ENCODE data around the gene XYLT1.

The XYLT1 gene

GRCh38 chr16:17372386-17372785, 98.4 kb downstream of the XYLT1 start:
- TF ChIP-seq NFIC (IDR thresholded peaks at IDR 0.05), result no peak
- TF ChIP-seq, protein P1, sequence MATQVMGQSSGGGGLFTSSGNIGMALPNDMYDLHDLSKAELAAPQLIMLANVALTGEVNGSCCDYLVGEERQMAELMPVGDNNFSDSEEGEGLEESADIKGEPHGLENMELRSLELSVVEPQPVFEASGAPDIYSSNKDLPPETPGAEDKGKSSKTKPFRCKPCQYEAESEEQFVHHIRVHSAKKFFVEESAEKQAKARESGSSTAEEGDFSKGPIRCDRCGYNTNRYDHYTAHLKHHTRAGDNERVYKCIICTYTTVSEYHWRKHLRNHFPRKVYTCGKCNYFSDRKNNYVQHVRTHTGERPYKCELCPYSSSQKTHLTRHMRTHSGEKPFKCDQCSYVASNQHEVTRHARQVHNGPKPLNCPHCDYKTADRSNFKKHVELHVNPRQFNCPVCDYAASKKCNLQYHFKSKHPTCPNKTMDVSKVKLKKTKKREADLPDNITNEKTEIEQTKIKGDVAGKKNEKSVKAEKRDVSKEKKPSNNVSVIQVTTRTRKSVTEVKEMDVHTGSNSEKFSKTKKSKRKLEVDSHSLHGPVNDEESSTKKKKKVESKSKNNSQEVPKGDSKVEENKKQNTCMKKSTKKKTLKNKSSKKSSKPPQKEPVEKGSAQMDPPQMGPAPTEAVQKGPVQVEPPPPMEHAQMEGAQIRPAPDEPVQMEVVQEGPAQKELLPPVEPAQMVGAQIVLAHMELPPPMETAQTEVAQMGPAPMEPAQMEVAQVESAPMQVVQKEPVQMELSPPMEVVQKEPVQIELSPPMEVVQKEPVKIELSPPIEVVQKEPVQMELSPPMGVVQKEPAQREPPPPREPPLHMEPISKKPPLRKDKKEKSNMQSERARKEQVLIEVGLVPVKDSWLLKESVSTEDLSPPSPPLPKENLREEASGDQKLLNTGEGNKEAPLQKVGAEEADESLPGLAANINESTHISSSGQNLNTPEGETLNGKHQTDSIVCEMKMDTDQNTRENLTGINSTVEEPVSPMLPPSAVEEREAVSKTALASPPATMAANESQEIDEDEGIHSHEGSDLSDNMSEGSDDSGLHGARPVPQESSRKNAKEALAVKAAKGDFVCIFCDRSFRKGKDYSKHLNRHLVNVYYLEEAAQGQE (IDR thresholded peaks at IDR 0.05; ENCODE audit: low read depth), result peak; percentile 75

DNA sequence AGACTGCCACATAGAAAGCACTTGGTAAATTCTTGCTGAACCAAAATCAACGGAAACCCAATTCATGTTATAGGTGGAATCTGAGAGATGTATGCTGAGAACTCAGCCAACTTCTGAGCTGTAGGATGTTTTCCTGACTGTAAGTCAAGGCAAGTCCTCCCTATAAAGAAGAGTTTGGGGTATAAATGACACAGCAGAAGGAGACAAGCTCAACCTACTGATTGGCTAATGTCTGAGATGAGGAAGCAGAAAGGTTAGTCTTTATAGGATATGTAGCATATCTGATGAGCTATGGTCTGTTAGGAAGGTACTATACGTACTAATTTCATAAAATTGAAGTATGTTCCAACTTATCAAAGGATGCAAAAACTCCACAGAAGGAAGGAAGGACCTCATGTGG, 99.5 kb downstream of the XYLT1 start:
- no peak for TF ChIP-seq ZBTB7A (IDR thresholded peaks at IDR 0.05; ENCODE audit: low read depth)
- TF ChIP-seq TAF1 (IDR thresholded peaks at IDR 0.05; ENCODE audit: low read depth), result no peak
- no peak for TF ChIP-seq FOXM1 (IDR thresholded peaks at IDR 0.05; ENCODE audit: borderline replicate concordance, low read depth)
- TF ChIP-seq YY1 (IDR thresholded peaks at IDR 0.05; ENCODE audit: low read depth), result no peak
- no peak for TF ChIP-seq EP300 (IDR thresholded peaks at IDR 0.05; ENCODE audit: borderline replicate concordance)
- no peak for TF ChIP-seq USF1 (IDR thresholded peaks at IDR 0.05)
- TF ChIP-seq, protein P1 (IDR thresholded peaks at IDR 0.05; ENCODE audit: low read depth), result no peak
- TF ChIP-seq, protein P2, sequence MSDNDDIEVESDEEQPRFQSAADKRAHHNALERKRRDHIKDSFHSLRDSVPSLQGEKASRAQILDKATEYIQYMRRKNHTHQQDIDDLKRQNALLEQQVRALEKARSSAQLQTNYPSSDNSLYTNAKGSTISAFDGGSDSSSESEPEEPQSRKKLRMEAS (IDR thresholded peaks at IDR 0.05), result no peak
- TF ChIP-seq NFIC (IDR thresholded peaks at IDR 0.05), result no peak
- no peak for TF ChIP-seq TEAD4 (IDR thresholded peaks at IDR 0.05)
- no peak for TF ChIP-seq CEBPB (IDR thresholded peaks at IDR 0.05)
- TF ChIP-seq EGR1 (IDR thresholded peaks at IDR 0.05), result no peak
- TF ChIP-seq RAD21 (IDR thresholded peaks at IDR 0.05; ENCODE audit: low read depth), result no peak
- no peak for TF ChIP-seq CREB1 (IDR thresholded peaks at IDR 0.05; ENCODE audit: low read depth)
- no peak for TF ChIP-seq TCF12 (IDR thresholded peaks at IDR 0.05; ENCODE audit: low read depth)

GRCh38 chr16:17370731-17371285, 100.0 kb downstream of the XYLT1 start:
- TF ChIP-seq CEBPB (IDR thresholded peaks at IDR 0.05) (no peak), FOXM1 (IDR thresholded peaks at IDR 0.05; ENCODE audit: borderline replicate concordance, low read depth) (no peak), NFIC (IDR thresholded peaks at IDR 0.05) (no peak)

GRCh38 chr16:17370223-17370707, 100.5 kb downstream of the XYLT1 start:
- TF ChIP-seq TEAD4 (IDR thresholded peaks at IDR 0.05) (no peak), EGR1 (IDR thresholded peaks at IDR 0.05) (no peak), YY1 (IDR thresholded peaks at IDR 0.05; ENCODE audit: low read depth) (no peak), USF1 (IDR thresholded peaks at IDR 0.05) (no peak), FOXM1 (IDR thresholded peaks at IDR 0.05; ENCODE audit: borderline replicate concordance, low read depth) (no peak), EP300 (IDR thresholded peaks at IDR 0.05; ENCODE audit: borderline replicate concordance) (no peak), NFIC (IDR thresholded peaks at IDR 0.05) (no peak), CEBPB (IDR thresholded peaks at IDR 0.05) (no peak), CREB1 (IDR thresholded peaks at IDR 0.05; ENCODE audit: low read depth) (no peak), RAD21 (IDR thresholded peaks at IDR 0.05; ENCODE audit: low read depth) (no peak)
- TF ChIP-seq, protein P2 (IDR thresholded peaks at IDR 0.05), result no peak
- TF ChIP-seq, protein P1 (IDR thresholded peaks at IDR 0.05; ENCODE audit: low read depth), result no peak

All from Ishikawa (cell line).